ENCODE results near the gene ATP2C2.

Gene ATP2C2

GRCh38 chr16:84379008-84379708 lies 10.8 kb downstream of the ATP2C2 start:
- no peak overlapping the region for H3K4me3 Mint-ChIP-seq
- TF ChIP-seq, protein P1, sequence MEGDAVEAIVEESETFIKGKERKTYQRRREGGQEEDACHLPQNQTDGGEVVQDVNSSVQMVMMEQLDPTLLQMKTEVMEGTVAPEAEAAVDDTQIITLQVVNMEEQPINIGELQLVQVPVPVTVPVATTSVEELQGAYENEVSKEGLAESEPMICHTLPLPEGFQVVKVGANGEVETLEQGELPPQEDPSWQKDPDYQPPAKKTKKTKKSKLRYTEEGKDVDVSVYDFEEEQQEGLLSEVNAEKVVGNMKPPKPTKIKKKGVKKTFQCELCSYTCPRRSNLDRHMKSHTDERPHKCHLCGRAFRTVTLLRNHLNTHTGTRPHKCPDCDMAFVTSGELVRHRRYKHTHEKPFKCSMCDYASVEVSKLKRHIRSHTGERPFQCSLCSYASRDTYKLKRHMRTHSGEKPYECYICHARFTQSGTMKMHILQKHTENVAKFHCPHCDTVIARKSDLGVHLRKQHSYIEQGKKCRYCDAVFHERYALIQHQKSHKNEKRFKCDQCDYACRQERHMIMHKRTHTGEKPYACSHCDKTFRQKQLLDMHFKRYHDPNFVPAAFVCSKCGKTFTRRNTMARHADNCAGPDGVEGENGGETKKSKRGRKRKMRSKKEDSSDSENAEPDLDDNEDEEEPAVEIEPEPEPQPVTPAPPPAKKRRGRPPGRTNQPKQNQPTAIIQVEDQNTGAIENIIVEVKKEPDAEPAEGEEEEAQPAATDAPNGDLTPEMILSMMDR (IDR thresholded peaks at IDR 0.05; ENCODE audit: unreplicated experiment in 3 of 3) = no peak
- H3K4me1 Mint-ChIP-seq = peaks cover 2% of the 10 kb centered on the region
- H3K36me3 Mint-ChIP-seq (ENCODE audit: low read depth) = no peaks in the 10 kb centered on the region
- peaks cover 2% of the 10 kb centered on the region for H3K9me3 Mint-ChIP-seq
- no peak overlapping the region for H3K27ac Mint-ChIP-seq
- peaks cover 22% of the 10 kb centered on the region for H3K27me3 Mint-ChIP-seq (ENCODE audit: low read depth)

DNA sequence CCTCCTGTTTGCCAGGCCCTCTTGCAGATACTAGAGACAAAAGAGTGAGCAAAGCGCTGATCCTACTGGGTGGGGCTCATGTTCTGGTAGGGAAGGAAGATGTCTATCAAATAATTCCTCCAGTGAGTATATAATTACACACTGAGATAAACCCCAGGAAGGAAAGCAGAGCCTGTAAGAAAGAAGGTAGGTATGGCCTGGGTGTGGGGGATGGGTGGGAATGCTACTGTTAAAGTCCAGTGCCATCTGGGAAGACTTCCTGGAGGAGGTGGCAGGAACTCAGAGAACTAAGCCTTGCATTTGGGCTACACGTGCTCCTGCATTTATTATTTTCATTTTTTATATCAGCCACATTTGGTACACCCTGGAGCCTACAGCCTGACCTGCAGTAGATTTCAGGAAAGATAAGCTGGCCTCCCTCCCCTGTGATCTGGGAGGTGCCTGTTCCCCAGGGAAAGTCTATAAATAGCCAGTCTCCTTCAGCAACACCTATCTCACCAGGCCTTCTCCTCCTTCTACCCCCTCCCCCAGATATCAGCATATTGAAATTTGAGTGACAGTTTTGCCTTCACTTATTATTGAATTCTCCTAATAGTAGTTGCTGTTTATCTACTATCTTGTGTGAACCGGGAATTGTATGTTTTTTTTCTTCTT lies 11.5 kb downstream of the ATP2C2 start:
- H3K27me3 Mint-ChIP-seq (ENCODE audit: low read depth) = peaks cover 15% of the 10 kb centered on the region
- TF ChIP-seq, protein P1 (IDR thresholded peaks at IDR 0.05; ENCODE audit: unreplicated experiment in 3 of 3) = no peak
- H3K9me3 Mint-ChIP-seq = peaks cover 6% of the 10 kb centered on the region
- no peak overlapping the region for H3K27ac Mint-ChIP-seq
- H3K36me3 Mint-ChIP-seq (ENCODE audit: low read depth) = no peaks in the 10 kb centered on the region
- H3K4me3 Mint-ChIP-seq = no peak overlapping the region
- no peaks in the 10 kb centered on the region for H3K4me1 Mint-ChIP-seq

GRCh38 chr16:84380405-84380804 lies 12.1 kb downstream of the ATP2C2 start:
- Mint-ChIP-seq H3K4me1 (no peaks in the 10 kb centered on the region), H3K36me3 (ENCODE audit: low read depth) (no peaks in the 10 kb centered on the region), H3K27me3 (ENCODE audit: low read depth) (peaks cover 14% of the 10 kb centered on the region), H3K4me3 (no peak overlapping the region), H3K9me3 (peaks cover 11% of the 10 kb centered on the region), H3K27ac (no peak overlapping the region)
- TF ChIP-seq, protein P1 (IDR thresholded peaks at IDR 0.05; ENCODE audit: unreplicated experiment in 3 of 3) = no peak

- Mint-ChIP-seq H3K9me3 (peaks cover 21% of the 10 kb centered on the region), H3K27me3 (ENCODE audit: low read depth) (peaks cover 18% of the 10 kb centered on the region)
- TF ChIP-seq, protein P1 (IDR thresholded peaks at IDR 0.05; ENCODE audit: unreplicated experiment in 3 of 3) = no peak
Observed at GRCh38 chr16:84382396-84382795, 14.1 kb downstream of the ATP2C2 start.

DNA sequence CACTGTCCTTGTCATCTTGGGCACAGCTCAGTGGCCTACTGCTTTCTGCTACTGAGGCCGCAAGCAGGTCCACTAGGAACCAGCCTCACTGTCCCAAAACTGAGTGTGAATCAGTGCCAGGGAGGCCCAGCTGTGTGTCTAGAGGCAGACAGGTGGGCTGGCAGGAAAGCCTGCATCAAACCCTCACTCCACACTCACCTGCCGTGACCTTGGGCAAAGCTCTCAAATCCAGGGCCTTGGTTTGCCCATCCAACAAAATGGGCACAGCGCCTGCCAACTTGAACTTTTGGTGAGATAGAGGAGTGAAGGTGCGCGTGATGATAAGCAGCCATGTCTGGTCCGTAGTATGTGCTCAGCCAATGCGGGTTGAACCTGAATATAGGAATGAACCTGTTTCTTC lies 14.8 kb downstream of the ATP2C2 start:
- TF ChIP-seq, protein P1 (IDR thresholded peaks at IDR 0.05; ENCODE audit: unreplicated experiment in 3 of 3) = no peak
- no peak overlapping the region for H3K27ac Mint-ChIP-seq
- no peak overlapping the region for H3K4me3 Mint-ChIP-seq
- peaks cover 21% of the 10 kb centered on the region for H3K9me3 Mint-ChIP-seq
- H3K4me1 Mint-ChIP-seq = no peaks in the 10 kb centered on the region
- H3K36me3 Mint-ChIP-seq (ENCODE audit: low read depth) = no peaks in the 10 kb centered on the region
- peaks cover 17% of the 10 kb centered on the region for H3K27me3 Mint-ChIP-seq (ENCODE audit: low read depth)

More at GRCh38 chr16:84382396-84382795, 14.1 kb downstream of the ATP2C2 start:
- Mint-ChIP-seq H3K4me3 (no peak overlapping the region), H3K36me3 (ENCODE audit: low read depth) (no peaks in the 10 kb centered on the region), H3K27ac (no peak overlapping the region), H3K4me1 (no peaks in the 10 kb centered on the region)
